ENCODE results near the gene FGF1. TPM values are rescaled to one million over a fixed set of nuclear protein-coding genes. Genes with fewer than 3 reads are reported as not detected.
A peak's percentile ranks its signal among the peaks of the same experiment; 100 is the strongest.

FGF1 gene
- total and polyA plus RNA-seq, 3 donors from 2014 or later = 1.9 to 4.4 (median 2.2) TPM

GRCh38 chr5:142548739-142549275 lies 137.1 kb downstream of the FGF1 start:
- H3K36me3 ChIP-seq (ENCODE audit: low read depth, missing control alignments) = no peaks in the 10 kb centered on the region
- no peaks in the 10 kb centered on the region for H3K9me3 ChIP-seq
- H3K27ac ChIP-seq = no peak overlapping the region
- H3K4me1 ChIP-seq = no peaks in the 10 kb centered on the region
- peak; percentile 82 for DNase-seq
- H3K4me3 ChIP-seq = no peak overlapping the region
- H3K27me3 ChIP-seq = no peaks in the 10 kb centered on the region
- 34 to 52% methylated on average over 5 of the region's 5 CpGs for WGBS, 2 donors
- TF ChIP-seq POLR2A (IDR thresholded peaks at IDR 0.05) = no peak
- peak; percentile 37 to 74 (median 74) for TF ChIP-seq CTCF (IDR thresholded peaks at IDR 0.05)
- intact Hi-C loops (cut with DNase I; ENCODE audit: low total_unique reads) = loop anchor here (10.0 kb wide), 1 partner anchor 394 kb away; no protein-coding TSS in a partner anchor

GRCh38 chr5:142547445-142548380 lies 138.2 kb downstream of the FGF1 start:
- WGBS, 2 donors = 84 to 87% methylated on average over 9 of the region's 9 CpGs
- Histone ChIP-seq H3K4me1 (no peaks in the 10 kb centered on the region), H3K4me3 (no peak overlapping the region), H3K27me3 (no peaks in the 10 kb centered on the region), H3K36me3 (ENCODE audit: low read depth, missing control alignments) (no peaks in the 10 kb centered on the region), H3K9me3 (no peaks in the 10 kb centered on the region), H3K27ac (no peak overlapping the region)
- DNase-seq = no peak
- TF ChIP-seq CTCF (IDR thresholded peaks at IDR 0.05) = no peak
- no peak for TF ChIP-seq POLR2A (IDR thresholded peaks at IDR 0.05)
- intact Hi-C loops (cut with DNase I; ENCODE audit: low total_unique reads) = loop anchor here (10.0 kb wide), 1 partner anchor 393 kb away; no protein-coding TSS in a partner anchor

- peaks cover 5% of the 10 kb centered on the region for H3K4me1 ChIP-seq
- no peak for DNase-seq
- H3K9me3 ChIP-seq = no peaks in the 10 kb centered on the region
- intact Hi-C loops (cut with DNase I; ENCODE audit: low total_unique reads) = loop anchor here (10.0 kb wide), 1 partner anchor 391 kb away; no protein-coding TSS in a partner anchor
- H3K36me3 ChIP-seq (ENCODE audit: low read depth, missing control alignments) = no peaks in the 10 kb centered on the region
- TF ChIP-seq POLR2A (IDR thresholded peaks at IDR 0.05) (no peak), CTCF (IDR thresholded peaks at IDR 0.05) (no peak)
- H3K4me3 ChIP-seq = no peak overlapping the region
- 83 to 88% methylated on average over 3 of the region's 3 CpGs for WGBS, 2 donors
- H3K27ac ChIP-seq = no peak overlapping the region
- no peaks in the 10 kb centered on the region for H3K27me3 ChIP-seq
Observed at GRCh38 chr5:142545650-142546322, 140.1 kb downstream of the FGF1 start.

- Histone ChIP-seq H3K27me3 (no peaks in the 10 kb centered on the region), H3K4me3 (no peak overlapping the region), H3K36me3 (ENCODE audit: low read depth, missing control alignments) (no peaks in the 10 kb centered on the region), H3K4me1 (peaks cover 5% of the 10 kb centered on the region), H3K27ac (no peak overlapping the region), H3K9me3 (no peaks in the 10 kb centered on the region)
- DNase-seq = no peak
- no peak for TF ChIP-seq CTCF (IDR thresholded peaks at IDR 0.05)
- no peak for TF ChIP-seq POLR2A (IDR thresholded peaks at IDR 0.05)
- 93 to 96% methylated on average over 3 of the region's 3 CpGs for WGBS, 2 donors
- intact Hi-C loops (cut with DNase I; ENCODE audit: low total_unique reads) = loop anchor here (10.0 kb wide), 1 partner anchor 390 kb away; no protein-coding TSS in a partner anchor
Observed at GRCh38 chr5:142544946-142545649, 140.8 kb downstream of the FGF1 start.
